Measurements from ENCODE around the gene STN1. TPM values are rescaled to one million over a fixed set of nuclear protein-coding genes. Genes with fewer than 3 reads are reported as not detected.

The STN1 gene
- polyA plus RNA-seq, 1 donor from 2014 or later = 20.5 TPM

DNA sequence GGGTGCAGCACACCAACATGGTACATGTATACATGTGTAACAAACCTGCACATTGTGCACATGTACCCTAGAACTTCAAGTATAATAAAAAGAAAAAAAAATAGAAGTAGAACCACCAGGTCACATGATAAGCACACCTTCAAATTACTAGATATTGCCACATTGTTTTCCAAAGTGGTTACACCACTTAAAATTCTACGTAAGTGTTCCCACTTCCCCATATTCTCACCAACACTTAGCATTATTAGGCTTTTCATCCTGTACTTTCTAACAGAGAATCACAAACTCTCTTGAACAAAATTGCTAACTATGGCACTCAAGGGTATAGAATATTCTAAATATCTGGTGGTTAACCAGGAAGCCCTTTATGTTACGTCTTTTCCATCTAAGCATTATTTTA is 85.2 kb downstream of the STN1 start:
- H3K4me1 Mint-ChIP-seq = peaks cover 0 to 3% (median 0%) of the 10 kb centered on the region in 3 donors
- H3K27ac Mint-ChIP-seq = no peak overlapping the region
- peaks cover 17% of the 10 kb centered on the region for H3K27me3 Mint-ChIP-seq
- H3K4me3 Mint-ChIP-seq = no peak overlapping the region
- peaks cover 0 to 5% (median 0%) of the 10 kb centered on the region in 3 donors for H3K9me3 Mint-ChIP-seq
- peaks cover 3% of the 10 kb centered on the region for H3K36me3 Mint-ChIP-seq

Other genes with a start within 250 kb of the STN1 start
- 1.2 TPM for gene SH3PXD2A, start 62.6 kb downstream of the STN1 start, polyA plus RNA-seq
- 3.0 TPM for gene SLK, start 49.0 kb upstream of the STN1 start, polyA plus RNA-seq
- not detected for gene COL17A1, start 167.7 kb upstream of the STN1 start, polyA plus RNA-seq
- gene SFR1, start 204.0 kb upstream of the STN1 start, polyA plus RNA-seq = 12.4 TPM

Measured in IgD-negative memory B cell (primary cell).